Cardiac septum (tissue), 1 donor: ENCODE data around the gene BCL7B. TPM values are rescaled to one million over a fixed set of nuclear protein-coding genes. Genes with fewer than 3 reads are reported as not detected.
"Not testable (repeated sequence)": the region's sequence is repeated elsewhere in the genome, so short reads cannot be mapped to it uniquely, and the experiment has no call there.

ENCODE experiments used
- DNase-seq: peaks from one replicate; pipeline ENCODE4 v3.0.0-alpha.2; 2020; ENCODE audit warnings: low spot score
- intact Hi-C: fragments of 100-400 bp; cut with DNase I; formaldehyde crosslinking; loops from one replicate; pipeline ENCODE4 v1.14.0; 2022
- total RNA-seq: library from RNA; stranded (reverse); fragmentation: NEBNext Ultra II Directional; extraction: Animal tissue kit (Norgen Biotek cat#: 25700); gene quantifications from one replicate; pipeline ENCODE4 v1.2.1, GENCODE V29; 2021
- donor health status: DM: no; HTN: no; CAD: no.

Gene BCL7B
- total RNA-seq, 1 donor from 2014 or later = 68.9 TPM

GRCh38 chr7:73544678-73545077 lies 12.8 kb downstream of the BCL7B start:
- intact Hi-C loops = no loop called here
- no peak for DNase-seq

GRCh38 chr7:73541722-73542121 lies 15.8 kb downstream of the BCL7B start:
- intact Hi-C loops = no loop called here
- no peak for DNase-seq

GRCh38 chr7:73539709-73540108 lies 17.8 kb downstream of the BCL7B start:
- peak; percentile 31 for DNase-seq
- intact Hi-C loops = no loop called here

GRCh38 chr7:73538510-73538909 lies 19.0 kb downstream of the BCL7B start:
- peak; percentile 24 for DNase-seq
- intact Hi-C loops = not testable (repeated sequence)

- intact Hi-C loops = no loop called here
- peak; percentile 58 for DNase-seq
Measured at GRCh38 chr7:73537051-73537450, 20.4 kb downstream of the BCL7B start.

- intact Hi-C loops = no loop called here
Measured at GRCh38 chr7:73536479-73536878, 21.0 kb downstream of the BCL7B start.

GRCh38 chr7:73535918-73536317 lies 21.6 kb downstream of the BCL7B start:
- DNase-seq = peak; percentile 33
- intact Hi-C loops = not testable (repeated sequence)

More at GRCh38 chr7:73536479-73536878, 21.0 kb downstream of the BCL7B start:
- DNase-seq = no peak

GRCh38 chr7:73533742-73534141 lies 23.7 kb downstream of the BCL7B start:
- intact Hi-C loops = no loop called here
- no peak for DNase-seq

- intact Hi-C loops = no loop called here
- DNase-seq = no peak
Measured at GRCh38 chr7:73532224-73532623, 25.3 kb downstream of the BCL7B start.

- no peak for DNase-seq
- intact Hi-C loops = no loop called here
Measured at GRCh38 chr7:73530800-73531199, 26.7 kb downstream of the BCL7B start.

GRCh38 chr7:73526896-73527821 lies 30.3 kb downstream of the BCL7B start:
- intact Hi-C loops = no loop called here
- DNase-seq = no peak

- DNase-seq, intact Hi-C loops: not testable (repeated sequence)
Measured at GRCh38 chr7:73526158-73526494, 31.4 kb downstream of the BCL7B start.

GRCh38 chr7:73522105-73522872 lies 35.2 kb downstream of the BCL7B start, which contains the start of gene BAZ1B:
Gene BAZ1B, minus strand, starts transcription at chr7:73522293. Its CDS starts 360 bp downstream, at chr7:73521933.
- peak; percentile 99 for DNase-seq
- intact Hi-C loops = loop anchor here (2.0 kb wide), 2 partner anchors 35 to 57 kb away; partner anchors contain the start of genes BCL7B and TBL2

- intact Hi-C loops = loop anchor here (2.0 kb wide), 2 partner anchors 35 to 57 kb away; partner anchors contain the start of genes BCL7B and TBL2
- no peak for DNase-seq
Measured at GRCh38 chr7:73521636-73522104, 35.8 kb downstream of the BCL7B start.

- intact Hi-C loops = no loop called here
- DNase-seq = no peak
Measured at GRCh38 chr7:73520673-73521635, 36.5 kb downstream of the BCL7B start.

- no peak for DNase-seq
- intact Hi-C loops = no loop called here
Measured at GRCh38 chr7:73519867-73520672, 37.4 kb downstream of the BCL7B start.

- no peak for DNase-seq
- intact Hi-C loops = no loop called here
Measured at GRCh38 chr7:73518470-73518869, 39.0 kb downstream of the BCL7B start.

GRCh38 chr7:73517241-73517995 lies 40.1 kb downstream of the BCL7B start:
- intact Hi-C loops = no loop called here
- DNase-seq = no peak
